ENCODE data around the gene SPNS3. TPM values are rescaled to one million over a fixed set of nuclear protein-coding genes. Genes with fewer than 3 reads are reported as not detected.

Gene SPNS3
- total RNA-seq, 1 donor from 2014 or later, result 0.34 TPM

DNA sequence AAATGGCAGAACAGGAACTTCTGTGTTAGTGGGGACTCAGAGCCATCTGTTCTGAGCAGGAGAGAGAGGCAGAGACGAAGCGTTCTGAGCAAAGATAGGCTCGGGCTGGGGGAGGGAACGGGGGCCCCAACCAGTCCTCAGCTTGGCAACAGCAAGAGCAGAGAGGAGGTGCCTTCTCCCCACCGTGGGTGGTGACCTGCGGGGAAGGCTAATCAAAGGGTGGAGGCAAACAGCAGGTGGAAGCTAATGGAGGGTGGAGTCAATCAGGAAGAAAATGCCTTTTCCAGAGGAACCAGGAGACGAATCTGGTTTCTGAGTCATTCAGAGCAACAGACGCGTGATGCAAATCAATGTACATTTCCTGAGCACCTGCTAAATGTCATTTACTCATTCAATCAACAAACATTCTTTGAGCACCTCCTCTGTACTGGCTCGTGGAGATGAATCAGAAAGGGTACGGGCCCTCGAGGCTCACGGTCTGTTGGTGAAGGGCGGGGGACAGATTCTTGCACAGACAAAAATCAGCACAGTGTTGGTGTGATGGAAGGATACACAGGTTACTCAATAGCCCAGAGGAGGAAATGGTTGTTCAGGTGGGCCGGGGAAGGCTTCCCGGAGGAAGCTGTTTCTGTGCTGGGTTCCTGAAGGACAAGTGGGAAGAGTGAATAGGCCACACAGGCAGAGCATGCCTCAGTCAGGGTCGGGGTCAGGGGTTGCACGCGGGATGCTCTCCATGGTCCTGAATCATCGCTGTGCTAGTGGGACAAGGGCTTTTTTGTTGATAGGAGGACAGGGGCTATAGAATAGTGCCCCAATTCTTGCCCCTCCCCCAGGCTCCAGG lies 59.2 kb downstream of the SPNS3 start:
- Mint-ChIP-seq H3K4me1 (ENCODE audit: unreplicated experiment) (peaks cover 13% of the 10 kb centered on the region), H3K36me3 (no peaks in the 10 kb centered on the region), H3K4me3 (peak overlapping the region; percentile 65), H3K9me3 (no peaks in the 10 kb centered on the region), H3K27ac (peak overlapping the region; percentile 79), H3K27me3 (peaks cover 19% of the 10 kb centered on the region)
- peak; percentile 84 for DNase-seq (ENCODE audit: extremely low spot score, unreplicated experiment)
- TF ChIP-seq, protein P1, sequence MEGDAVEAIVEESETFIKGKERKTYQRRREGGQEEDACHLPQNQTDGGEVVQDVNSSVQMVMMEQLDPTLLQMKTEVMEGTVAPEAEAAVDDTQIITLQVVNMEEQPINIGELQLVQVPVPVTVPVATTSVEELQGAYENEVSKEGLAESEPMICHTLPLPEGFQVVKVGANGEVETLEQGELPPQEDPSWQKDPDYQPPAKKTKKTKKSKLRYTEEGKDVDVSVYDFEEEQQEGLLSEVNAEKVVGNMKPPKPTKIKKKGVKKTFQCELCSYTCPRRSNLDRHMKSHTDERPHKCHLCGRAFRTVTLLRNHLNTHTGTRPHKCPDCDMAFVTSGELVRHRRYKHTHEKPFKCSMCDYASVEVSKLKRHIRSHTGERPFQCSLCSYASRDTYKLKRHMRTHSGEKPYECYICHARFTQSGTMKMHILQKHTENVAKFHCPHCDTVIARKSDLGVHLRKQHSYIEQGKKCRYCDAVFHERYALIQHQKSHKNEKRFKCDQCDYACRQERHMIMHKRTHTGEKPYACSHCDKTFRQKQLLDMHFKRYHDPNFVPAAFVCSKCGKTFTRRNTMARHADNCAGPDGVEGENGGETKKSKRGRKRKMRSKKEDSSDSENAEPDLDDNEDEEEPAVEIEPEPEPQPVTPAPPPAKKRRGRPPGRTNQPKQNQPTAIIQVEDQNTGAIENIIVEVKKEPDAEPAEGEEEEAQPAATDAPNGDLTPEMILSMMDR (conservative IDR thresholded peaks at IDR 0.05), result no peak

DNA sequence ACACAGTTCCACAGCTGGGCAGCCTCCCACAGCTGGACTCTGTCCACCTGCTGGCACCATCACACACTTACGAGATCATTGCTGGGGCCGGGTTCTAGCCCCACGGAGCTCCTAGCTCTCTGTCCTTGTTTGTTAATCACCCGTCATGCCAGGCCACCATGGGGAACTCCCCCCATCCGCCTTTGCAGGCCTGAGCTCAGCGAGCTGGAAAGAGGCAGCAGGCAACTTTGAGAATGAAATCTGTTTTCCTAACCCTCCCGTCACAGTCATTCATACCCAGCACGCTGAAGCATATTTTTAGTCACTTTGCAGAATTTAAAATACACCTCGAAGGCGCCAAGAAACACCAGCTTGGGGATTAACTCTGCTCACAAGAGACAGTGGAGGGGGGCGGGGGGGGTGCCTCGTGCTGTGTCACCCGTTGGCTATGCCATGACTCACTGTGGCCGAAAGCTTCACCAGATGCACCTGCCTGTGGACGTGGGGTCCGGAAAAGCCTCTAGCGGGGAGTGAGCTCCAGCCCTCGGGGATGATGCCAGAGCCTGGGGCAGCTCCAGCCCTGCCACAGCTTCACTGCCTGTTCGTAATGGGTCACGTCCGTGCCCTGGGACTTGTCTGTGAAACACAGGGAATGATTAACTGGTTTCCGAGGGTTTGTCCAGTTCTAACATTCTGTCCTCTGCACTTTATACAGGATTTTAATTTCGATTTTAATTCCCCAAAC lies 63.5 kb downstream of the SPNS3 start:
- H3K27me3 Mint-ChIP-seq, result peaks cover 50% of the 10 kb centered on the region
- peak overlapping the region; percentile 75 for H3K4me3 Mint-ChIP-seq
- H3K36me3 Mint-ChIP-seq, result no peaks in the 10 kb centered on the region
- H3K4me1 Mint-ChIP-seq (ENCODE audit: unreplicated experiment), result peaks cover 20% of the 10 kb centered on the region
- no peak overlapping the region for H3K27ac Mint-ChIP-seq
- no peak for DNase-seq (ENCODE audit: extremely low spot score, unreplicated experiment)
- no peaks in the 10 kb centered on the region for H3K9me3 Mint-ChIP-seq
- TF ChIP-seq, protein P1 (conservative IDR thresholded peaks at IDR 0.05), result no peak

- no peak for DNase-seq (ENCODE audit: extremely low spot score, unreplicated experiment)
- TF ChIP-seq, protein P1 (conservative IDR thresholded peaks at IDR 0.05), result no peak
- H3K27ac Mint-ChIP-seq, result peak within 1 kb of the TSS; percentile 58
Measured at GRCh38 chr17:4498461-4499397, 65.0 kb downstream of the SPNS3 start, which contains the start of gene SPNS2. TSS of gene SPNS2 (plus strand) at chr17:4498881. CDS start at chr17:4499048, 167 bp downstream.

GRCh38 chr17:4499431-4500190 lies 65.9 kb downstream of the SPNS3 start:
- DNase-seq (ENCODE audit: extremely low spot score, unreplicated experiment), result no peak
- Mint-ChIP-seq H3K27me3 (peaks cover 56% of the 10 kb centered on the region), H3K36me3 (no peaks in the 10 kb centered on the region), H3K4me1 (ENCODE audit: unreplicated experiment) (peaks cover 12% of the 10 kb centered on the region), H3K9me3 (no peaks in the 10 kb centered on the region), H3K27ac (peak overlapping the region; percentile 58), H3K4me3 (peak overlapping the region; percentile 91)
- TF ChIP-seq, protein P1 (conservative IDR thresholded peaks at IDR 0.05), result no peak

More at GRCh38 chr17:4498461-4499397, 65.0 kb downstream of the SPNS3 start, which contains the start of gene SPNS2:
- Mint-ChIP-seq H3K4me3 (peak within 1 kb of the TSS; percentile 91), H3K27me3 (peaks cover 56% of the 10 kb centered on the region), H3K4me1 (ENCODE audit: unreplicated experiment) (peaks cover 12% of the 10 kb centered on the region), H3K36me3 (no peaks in the 10 kb centered on the region), H3K9me3 (no peaks in the 10 kb centered on the region)

All from type B pancreatic cell (in vitro differentiated cells).